Spinal cord (tissue), 10 donors: ENCODE results near the gene POLR2B. TPM values are rescaled to one million over a fixed set of nuclear protein-coding genes. Genes with fewer than 3 reads are reported as not detected.

Source experiments
- DNase-seq, 6 donors: peaks; one replicate each; pipeline versions ENCODE4 v3.0.0 to v3.0.0-alpha.2; 2013 to 2015; ENCODE audit warnings: low spot score in 6 of 6, low read depth in 4 of 6
- H3K27ac ChIP-seq: one replicate; pipeline ENCODE4 v1.5.1; 2013; ENCODE audit warnings: low read depth, low read length, control low read depth
- H3K27me3 ChIP-seq: one replicate; pipeline ENCODE4 v1.6.1; 2013; ENCODE audit warnings: low read length; ENCODE audit not compliant: control insufficient read depth, insufficient read depth
- H3K36me3 ChIP-seq: one replicate; pipeline ENCODE4 v1.6.1; 2013; ENCODE audit warnings: low read length; ENCODE audit not compliant: control insufficient read depth, insufficient read depth
- H3K4me1 ChIP-seq: one replicate; pipeline ENCODE4 v1.6.1; 2013; ENCODE audit warnings: low read length; ENCODE audit not compliant: control insufficient read depth, insufficient read depth
- H3K4me3 ChIP-seq: one replicate; pipeline ENCODE4 v1.5.1; 2013; ENCODE audit warnings: low read depth, low read length, control low read depth
- H3K9me3 ChIP-seq: one replicate; pipeline ENCODE4 v1.6.1; 2013; ENCODE audit warnings: low read length; ENCODE audit not compliant: control insufficient read depth, insufficient read depth
- WGBS: methylation state at CpG from one replicate; pipeline ENCODE4 v1.1.5; 2013; ENCODE audit warnings: missing lambda C conversion rate; ENCODE audit not compliant: insufficient coverage; 5-methylcytosine and 5-hydroxymethylcytosine counted together
- polyA plus RNA-seq, 2 donors: library from polyadenylated mRNA; unstranded; fragments of 120-200 nt; gene quantifications; one replicate each; pipeline ENCODE4 v1.2.1, GENCODE V29; 2013; ENCODE audit not compliant: insufficient read length in 2 of 2
- total RNA-seq, 2 donors: library from RNA; depleted of rRNA in 1 of 2; stranded (reverse); fragments of 120-200 nt in 1 of 2; fragments of >200 nt in 1 of 2; gene quantifications; one replicate each; pipeline versions ENCODE4 v1.2.3 to v1.2.4, GENCODE V29; 2013 to 2014
- donor health status: healthy.

Gene POLR2B
- total and polyA plus RNA-seq, 4 donors, result 88.5 to 126 (median 99.6) TPM

DNA sequence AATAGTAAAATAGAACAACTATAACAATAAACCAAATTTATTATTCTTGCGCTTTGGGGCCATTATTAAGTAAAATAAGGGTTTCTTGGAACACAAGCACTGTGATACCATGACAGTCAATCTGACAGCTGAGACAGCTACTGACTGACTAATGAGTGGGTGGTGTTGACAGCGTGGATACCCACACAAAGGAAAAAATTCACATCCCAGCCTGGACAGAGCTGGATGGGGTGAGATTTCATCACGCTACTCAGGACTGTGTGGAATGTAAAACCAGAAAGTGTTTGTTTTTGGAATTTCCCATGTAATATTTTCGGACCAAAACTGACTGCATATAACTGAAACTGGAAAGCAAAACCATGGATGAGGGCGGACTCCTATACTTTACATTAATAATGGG is 82.7 kb downstream of the POLR2B start:
- DNase-seq, result no peak
- no CpG with 5 or more reads among the region's 5 CpGs for WGBS
- no peak overlapping the region for H3K4me3 ChIP-seq
- H3K27me3 ChIP-seq, result no peaks in the 10 kb centered on the region
- peaks cover 2% of the 10 kb centered on the region for H3K9me3 ChIP-seq
- no peak overlapping the region for H3K27ac ChIP-seq
- H3K4me1 ChIP-seq, result peaks cover 5% of the 10 kb centered on the region
- no peaks in the 10 kb centered on the region for H3K36me3 ChIP-seq

DNA sequence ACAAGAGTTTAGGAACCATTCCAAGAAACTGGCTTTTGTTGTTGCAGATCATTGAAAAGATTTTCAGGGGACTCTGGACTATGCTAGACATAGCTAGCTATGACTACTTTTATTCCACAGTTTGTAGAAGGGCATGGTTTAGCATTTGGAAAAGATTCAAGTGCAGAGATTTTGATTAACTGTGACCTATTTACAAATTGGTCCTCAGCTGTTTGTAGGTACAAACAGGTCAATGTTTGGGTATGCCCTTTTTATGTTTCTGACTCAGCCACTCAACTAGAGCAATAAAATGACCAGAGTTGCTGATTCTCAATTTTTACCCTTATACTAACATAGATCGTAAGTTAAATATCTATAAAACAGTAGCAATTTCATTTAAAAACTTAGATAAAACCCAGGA is 84.8 kb downstream of the POLR2B start:
- Histone ChIP-seq H3K9me3 (no peaks in the 10 kb centered on the region), H3K4me3 (no peak overlapping the region), H3K27ac (no peak overlapping the region), H3K36me3 (no peaks in the 10 kb centered on the region), H3K27me3 (no peaks in the 10 kb centered on the region), H3K4me1 (peaks cover 5% of the 10 kb centered on the region)
- DNase-seq, result no peak
- WGBS, result no CpG with 5 or more reads among the region's 1 CpG

DNA sequence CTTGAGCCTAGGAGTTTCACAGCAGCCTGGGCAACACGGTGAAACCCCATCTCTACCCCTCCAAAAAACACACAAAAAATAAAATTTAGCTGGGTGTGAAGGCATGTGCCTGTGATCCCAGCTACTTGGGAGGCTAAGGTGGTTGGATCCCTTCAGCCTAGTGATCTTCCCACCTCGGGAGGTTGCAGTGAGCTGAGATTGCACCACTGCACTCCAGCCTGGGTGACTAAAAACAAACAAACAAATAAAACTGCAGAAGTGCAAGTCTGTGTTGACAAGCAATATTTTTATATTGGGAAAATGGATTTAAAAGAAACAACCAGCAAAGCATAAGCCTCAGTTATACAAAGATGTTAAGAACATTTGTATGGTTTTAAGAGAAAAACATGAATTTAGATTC is 85.4 kb downstream of the POLR2B start:
- Histone ChIP-seq H3K9me3 (no peaks in the 10 kb centered on the region), H3K27me3 (no peaks in the 10 kb centered on the region), H3K4me1 (peaks cover 5% of the 10 kb centered on the region), H3K36me3 (no peaks in the 10 kb centered on the region), H3K27ac (no peak overlapping the region), H3K4me3 (no peak overlapping the region)
- 60% methylated on average over 1 of the region's 2 CpGs for WGBS
- DNase-seq, result no peak

DNA sequence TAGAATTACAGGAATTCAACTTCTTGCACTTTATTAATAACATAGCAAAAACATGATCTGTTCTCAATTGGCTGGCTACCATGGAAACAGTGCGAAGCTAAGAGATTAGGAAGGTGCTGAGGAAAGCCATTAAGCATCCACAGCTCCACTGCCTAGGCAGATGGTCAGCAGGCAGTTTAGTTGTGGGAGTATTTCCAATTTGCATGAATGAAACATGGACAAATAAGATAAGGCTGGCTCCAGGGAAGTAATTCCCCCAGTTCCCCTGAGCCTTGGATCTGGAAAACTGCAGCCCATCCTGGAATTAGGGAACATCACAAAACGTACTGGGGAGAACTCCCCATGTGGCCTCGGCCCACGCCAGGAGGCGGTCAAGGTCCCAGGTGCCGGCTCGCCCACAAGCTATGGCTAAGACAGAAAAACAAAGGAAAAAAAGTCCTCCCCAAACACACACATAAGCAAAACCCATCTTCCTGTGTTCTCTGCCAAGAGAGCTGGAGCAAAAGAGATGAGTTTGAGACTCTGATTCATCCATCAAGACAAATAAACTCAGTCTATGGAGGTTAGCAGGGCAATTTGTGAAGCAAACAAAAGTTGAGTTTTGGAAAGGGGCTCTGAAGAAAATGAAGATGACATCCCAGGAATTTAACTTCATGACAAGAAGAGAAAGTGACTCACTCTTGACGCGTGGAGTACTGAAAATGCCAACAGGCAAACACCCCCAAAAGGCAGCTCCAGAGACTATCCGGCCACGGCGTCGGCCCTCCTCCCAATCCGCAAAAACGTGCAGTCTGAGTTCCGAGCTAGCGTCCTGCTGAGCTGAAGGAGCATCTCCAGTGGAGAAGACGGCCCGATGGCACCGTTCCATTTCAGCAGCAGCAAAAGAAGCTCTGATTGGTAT is 86.4 kb downstream of the POLR2B start:
- peak overlapping the region; percentile 57 for H3K27ac ChIP-seq
- no peaks in the 10 kb centered on the region for H3K9me3 ChIP-seq
- 72% methylated on average over 17 of the region's 20 CpGs for WGBS
- peak in 2 of 6 donors; percentile 33 to 76 for DNase-seq
- no peak overlapping the region for H3K4me3 ChIP-seq
- H3K36me3 ChIP-seq, result no peaks in the 10 kb centered on the region
- peaks cover 5% of the 10 kb centered on the region for H3K4me1 ChIP-seq
- no peaks in the 10 kb centered on the region for H3K27me3 ChIP-seq

DNA sequence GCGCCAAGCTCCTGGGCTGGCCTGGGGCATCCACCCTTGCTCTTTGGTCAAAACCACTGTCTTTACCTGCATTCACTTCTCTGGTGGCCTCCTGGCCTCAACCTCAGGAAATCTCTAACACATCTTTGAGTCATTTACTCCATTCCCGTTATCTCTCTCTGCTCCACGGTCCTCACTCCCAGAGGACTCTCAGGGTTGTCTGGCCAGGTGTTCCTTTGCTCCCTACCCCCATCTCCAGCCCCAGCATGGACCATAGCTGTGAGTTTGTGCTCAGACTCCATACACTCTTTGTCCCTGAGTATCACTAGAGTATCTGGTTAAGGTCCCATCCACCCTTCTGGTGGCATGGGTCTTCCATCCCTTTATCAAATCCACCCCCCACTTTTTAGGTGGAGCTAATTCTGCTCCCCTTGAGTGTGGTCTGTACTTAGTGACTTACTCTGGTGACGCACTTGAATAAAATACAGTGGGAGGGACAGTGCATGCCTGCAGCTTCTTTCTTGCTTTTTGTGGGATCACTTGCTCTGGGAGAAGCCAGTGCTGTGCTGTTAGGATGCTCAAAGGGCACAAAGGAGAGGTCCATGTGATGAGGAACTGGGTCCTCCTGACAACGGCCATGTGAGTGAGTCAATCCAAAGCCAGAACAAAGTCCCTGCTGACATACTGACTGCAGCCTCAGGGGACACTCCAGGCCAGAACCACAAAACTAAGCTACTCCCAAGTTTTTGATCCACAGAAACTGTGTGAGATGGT is 87.2 kb downstream of the POLR2B start:
- peak overlapping the region; percentile 45 for H3K27ac ChIP-seq
- no peaks in the 10 kb centered on the region for H3K9me3 ChIP-seq
- H3K36me3 ChIP-seq, result no peaks in the 10 kb centered on the region
- DNase-seq, result no peak
- 94% methylated on average over 5 of the region's 5 CpGs for WGBS
- H3K4me3 ChIP-seq, result no peak overlapping the region
- no peaks in the 10 kb centered on the region for H3K27me3 ChIP-seq
- H3K4me1 ChIP-seq, result peaks cover 5% of the 10 kb centered on the region

DNA sequence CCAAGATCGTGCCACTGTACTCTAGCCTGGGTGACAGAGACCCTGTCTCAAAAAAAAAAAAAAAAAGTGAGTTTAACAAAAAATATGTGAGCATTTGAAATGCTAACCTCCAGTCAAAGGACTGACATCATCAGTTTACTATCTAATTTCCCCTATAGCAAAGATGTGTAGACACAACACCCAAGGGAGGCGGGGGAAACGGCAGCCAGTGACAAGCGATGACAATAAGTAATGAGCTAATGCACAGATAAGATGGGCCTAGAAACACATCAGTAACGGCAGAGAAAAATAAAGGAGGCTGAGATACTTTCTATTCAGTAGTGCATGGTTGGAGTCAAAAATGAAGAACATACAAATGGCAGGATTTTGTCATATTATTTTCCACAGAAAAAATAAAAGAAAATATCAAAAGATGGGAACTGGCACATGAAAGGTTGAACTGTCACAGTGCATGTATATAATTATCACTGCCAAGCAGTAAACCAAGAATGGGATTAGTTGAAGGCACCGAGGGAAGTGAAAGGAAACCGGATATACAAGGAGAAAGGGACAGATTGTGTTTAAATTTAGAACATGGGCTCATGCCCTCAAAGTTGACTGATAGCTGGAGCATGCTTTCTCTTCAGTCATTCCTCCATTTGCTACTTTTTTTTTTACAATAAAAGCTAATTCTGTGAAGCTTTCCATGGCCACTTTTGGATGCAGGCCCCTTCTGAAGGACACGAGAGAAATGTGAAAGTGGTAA is 89.7 kb downstream of the POLR2B start:
- no peak overlapping the region for H3K27ac ChIP-seq

DNA sequence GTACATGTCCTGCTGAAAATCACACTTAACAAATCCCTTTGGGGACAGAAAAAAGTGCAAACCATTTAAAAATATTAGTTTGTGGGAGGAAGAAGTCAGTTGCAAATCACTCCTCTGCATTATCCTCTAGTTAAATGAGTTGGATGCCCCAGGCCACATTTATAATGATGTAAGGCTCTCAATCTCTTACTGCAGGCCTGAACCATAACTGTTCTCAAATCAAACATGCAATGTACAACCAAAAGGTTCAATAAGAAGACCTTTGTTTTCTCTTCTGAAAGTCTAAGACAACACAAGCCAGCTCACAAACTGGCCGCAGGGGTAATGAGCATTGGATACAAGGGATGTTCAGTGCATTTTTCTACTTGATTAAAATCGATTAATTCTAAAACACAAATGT is 91.8 kb downstream of the POLR2B start:
- no peaks in the 10 kb centered on the region for H3K9me3 ChIP-seq
- no peak overlapping the region for H3K27ac ChIP-seq
- H3K4me1 ChIP-seq, result no peaks in the 10 kb centered on the region

More for the DNA sequence above, 89.7 kb downstream of the POLR2B start:
- Histone ChIP-seq H3K27me3 (no peaks in the 10 kb centered on the region), H3K36me3 (no peaks in the 10 kb centered on the region), H3K9me3 (no peaks in the 10 kb centered on the region), H3K4me3 (no peak overlapping the region), H3K4me1 (peaks cover 5% of the 10 kb centered on the region)
- 100% methylated on average over 1 of the region's 8 CpGs for WGBS
- no peak for DNase-seq

DNA sequence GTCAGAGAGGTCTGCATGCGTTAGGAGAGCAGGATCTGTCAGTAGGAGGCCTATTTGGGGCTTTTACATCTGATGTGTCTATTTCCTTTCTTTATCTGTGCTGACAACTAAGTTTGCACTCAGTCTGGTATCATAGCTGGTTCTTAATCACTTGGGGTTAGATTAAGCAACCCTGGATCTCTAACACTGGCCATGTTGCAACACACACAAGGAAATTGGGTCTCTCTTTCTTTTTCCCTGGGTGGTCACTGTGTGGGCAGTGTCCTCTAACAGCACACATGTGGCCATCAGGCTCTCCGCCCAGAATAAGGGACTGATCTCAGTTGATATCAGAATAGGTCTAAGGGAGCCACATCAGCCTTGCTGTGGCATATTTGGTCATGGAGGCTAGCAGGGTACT is 92.6 kb downstream of the POLR2B start:
- 88% methylated on average over 1 of the region's 2 CpGs for WGBS
- Histone ChIP-seq H3K27me3 (no peaks in the 10 kb centered on the region), H3K9me3 (no peaks in the 10 kb centered on the region), H3K27ac (no peak overlapping the region), H3K4me3 (no peak overlapping the region), H3K4me1 (no peaks in the 10 kb centered on the region), H3K36me3 (no peaks in the 10 kb centered on the region)
- DNase-seq, result no peak

More for the DNA sequence above, 91.8 kb downstream of the POLR2B start:
- no peak for DNase-seq
- no CpG with 5 or more reads among the region's 2 CpGs for WGBS
- Histone ChIP-seq H3K27me3 (no peaks in the 10 kb centered on the region), H3K4me3 (no peak overlapping the region), H3K36me3 (no peaks in the 10 kb centered on the region)

DNA sequence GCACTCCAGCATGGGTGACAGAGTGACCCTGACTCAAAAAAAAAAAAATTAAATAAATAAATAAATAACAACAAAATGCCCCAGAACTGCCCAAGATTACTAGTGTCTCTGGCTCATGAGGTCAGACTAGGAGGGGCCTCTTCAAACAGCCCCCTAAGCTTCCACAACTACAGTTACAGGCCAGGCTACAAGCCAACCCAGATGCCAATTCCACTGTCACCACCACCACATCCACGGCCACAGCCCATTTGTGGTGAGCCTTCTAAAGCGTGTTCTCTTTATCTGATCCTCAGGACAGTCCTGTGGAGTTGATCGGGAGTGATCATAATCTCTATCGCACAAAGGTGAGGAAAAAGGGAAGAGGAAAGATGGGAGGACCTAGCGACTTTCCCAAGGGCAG is 94.9 kb downstream of the POLR2B start:
- no peak for DNase-seq
- H3K27me3 ChIP-seq, result no peaks in the 10 kb centered on the region
- no peaks in the 10 kb centered on the region for H3K9me3 ChIP-seq
- H3K27ac ChIP-seq, result no peak overlapping the region
- H3K4me3 ChIP-seq, result no peak overlapping the region
- WGBS, result 87% methylated on average over 5 of the region's 5 CpGs
- peaks cover under 1% of the 10 kb centered on the region for H3K4me1 ChIP-seq
- no peaks in the 10 kb centered on the region for H3K36me3 ChIP-seq
